ENCODE data around the gene PAX4. TPM values are rescaled to one million over a fixed set of nuclear protein-coding genes. Genes with fewer than 3 reads are reported as not detected.

PAX4 gene
- total RNA-seq, 1 experiment from 2014 or later, result not detected

DNA sequence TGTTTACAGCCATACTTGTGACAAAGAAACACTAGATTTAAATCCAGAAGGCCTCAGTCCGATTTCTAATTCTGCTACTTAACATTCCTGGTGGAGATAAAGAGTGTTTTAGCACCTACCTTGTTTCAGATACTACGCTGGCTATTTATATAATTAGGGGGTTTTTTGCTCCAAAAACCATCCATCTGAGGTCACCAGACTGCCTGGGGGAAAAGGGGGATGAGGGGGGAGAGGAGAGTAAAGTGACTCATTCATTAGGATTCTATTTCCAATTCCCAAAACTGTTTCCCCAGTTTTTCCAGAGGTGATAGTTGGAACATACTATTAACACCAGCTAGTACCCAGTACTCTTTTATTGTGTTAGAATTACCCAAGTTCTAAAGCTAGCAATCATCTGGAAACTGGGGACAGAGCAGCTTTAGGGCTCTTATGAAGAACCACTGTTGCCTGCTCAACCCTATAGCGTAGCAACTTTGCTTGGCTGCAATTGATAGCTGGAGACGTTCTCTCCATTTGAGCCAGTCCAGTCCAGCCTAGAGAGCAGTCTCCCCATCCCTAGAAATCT lies 39.1 kb downstream of the PAX4 start:
- no peak overlapping the region for H2AFZ ChIP-seq (ENCODE audit: low read length)
- no peak overlapping the region for H3K23ac ChIP-seq (ENCODE audit: insufficient read length, low read depth, low read length)
- no peak overlapping the region for H3K27ac ChIP-seq (ENCODE audit: insufficient read length, low read depth, low read length)
- H3K9ac ChIP-seq (ENCODE audit: extremely low read depth, insufficient read length, low read length), result no peak overlapping the region
- Mint-ChIP-seq H3K36me3 (ENCODE audit: insufficient read depth in 1 of 3, low read depth in 3 of 3) (peaks cover 8 to 23% (median 21%) of the 10 kb centered on the region in 3 experiments), H3K9me3 (no peaks in the 10 kb centered on the region), H3K4me3 (no peak overlapping the region), H3K4me1 (peaks cover 1 to 5% of the 10 kb centered on the region in 2 experiments; a peak in 3 of 4 replicates), H3K27me3 (ENCODE audit: low read depth) (no peaks in the 10 kb centered on the region), H3K27ac (no peak overlapping the region)
- no peaks in the 10 kb centered on the region for H3K79me2 ChIP-seq (ENCODE audit: insufficient read depth, low read length)
- no peaks in the 10 kb centered on the region for H3K9me3 ChIP-seq (ENCODE audit: control insufficient read depth, low read depth, low read length)
- no peaks in the 10 kb centered on the region for H3K4me1 ChIP-seq (ENCODE audit: insufficient read depth, low read length)
- no peak overlapping the region for H4K8ac ChIP-seq (replicated peaks; ENCODE audit: insufficient read length, low read depth, low read length)
- H3K14ac ChIP-seq (ENCODE audit: insufficient read depth, low read length), result no peak overlapping the region
- WGBS (ENCODE audit: extremely low coverage, insufficient read length, low lambda C conversion rate), result no CpG with 5 or more reads among the region's 4 CpGs
- no peak overlapping the region for H2BK15ac ChIP-seq (ENCODE audit: low read depth, low read length)
- H4K91ac ChIP-seq (ENCODE audit: insufficient read length, low read depth, low read length), result no peak overlapping the region
- no peak overlapping the region for H2BK12ac ChIP-seq (ENCODE audit: insufficient read length, low read depth, low read length)
- no peak overlapping the region for H2BK120ac ChIP-seq (ENCODE audit: low read depth, low read length, poor library complexity, severe bottlenecking)
- no peaks in the 10 kb centered on the region for H4K20me1 ChIP-seq (ENCODE audit: control insufficient read depth, insufficient read depth, insufficient read length)
- no peaks in the 10 kb centered on the region for H3K79me1 ChIP-seq (ENCODE audit: insufficient read depth, low read depth, low read length, poor library complexity, severe bottlenecking)
- no peaks in the 10 kb centered on the region for H3K23me2 ChIP-seq (ENCODE audit: insufficient read length, low read depth, low read length, poor library complexity, severe bottlenecking)
- no peak overlapping the region for H2BK5ac ChIP-seq (ENCODE audit: insufficient read length, low read length)
- no peak overlapping the region for H3K56ac ChIP-seq (ENCODE audit: insufficient read length, low read depth, low read length)
- TF ChIP-seq, protein P1, sequence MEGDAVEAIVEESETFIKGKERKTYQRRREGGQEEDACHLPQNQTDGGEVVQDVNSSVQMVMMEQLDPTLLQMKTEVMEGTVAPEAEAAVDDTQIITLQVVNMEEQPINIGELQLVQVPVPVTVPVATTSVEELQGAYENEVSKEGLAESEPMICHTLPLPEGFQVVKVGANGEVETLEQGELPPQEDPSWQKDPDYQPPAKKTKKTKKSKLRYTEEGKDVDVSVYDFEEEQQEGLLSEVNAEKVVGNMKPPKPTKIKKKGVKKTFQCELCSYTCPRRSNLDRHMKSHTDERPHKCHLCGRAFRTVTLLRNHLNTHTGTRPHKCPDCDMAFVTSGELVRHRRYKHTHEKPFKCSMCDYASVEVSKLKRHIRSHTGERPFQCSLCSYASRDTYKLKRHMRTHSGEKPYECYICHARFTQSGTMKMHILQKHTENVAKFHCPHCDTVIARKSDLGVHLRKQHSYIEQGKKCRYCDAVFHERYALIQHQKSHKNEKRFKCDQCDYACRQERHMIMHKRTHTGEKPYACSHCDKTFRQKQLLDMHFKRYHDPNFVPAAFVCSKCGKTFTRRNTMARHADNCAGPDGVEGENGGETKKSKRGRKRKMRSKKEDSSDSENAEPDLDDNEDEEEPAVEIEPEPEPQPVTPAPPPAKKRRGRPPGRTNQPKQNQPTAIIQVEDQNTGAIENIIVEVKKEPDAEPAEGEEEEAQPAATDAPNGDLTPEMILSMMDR (conservative IDR thresholded peaks at IDR 0.05), result no peak
- no peak overlapping the region for H3K4me2 ChIP-seq (ENCODE audit: insufficient read depth, insufficient read length, low read length)
- no peak overlapping the region for H3K18ac ChIP-seq (ENCODE audit: insufficient read length, low read depth, low read length)
- no peak for DNase-seq
- no peak overlapping the region for H3K4ac ChIP-seq (ENCODE audit: low read depth, low read length)
- H3K27me3 ChIP-seq (ENCODE audit: insufficient read depth, low read length), result no peaks in the 10 kb centered on the region
- H2AK5ac ChIP-seq (ENCODE audit: insufficient read length, low read length), result no peak overlapping the region
- no peak overlapping the region for H4K5ac ChIP-seq (ENCODE audit: insufficient read length, low read depth, low read length)
- H2BK20ac ChIP-seq (ENCODE audit: low read depth, low read length, poor library complexity, severe bottlenecking), result no peak overlapping the region
- no peak overlapping the region for H3T11ph ChIP-seq (ENCODE audit: low read length)
